Measurements from ENCODE around the gene ATF6.

Gene ATF6

DNA sequence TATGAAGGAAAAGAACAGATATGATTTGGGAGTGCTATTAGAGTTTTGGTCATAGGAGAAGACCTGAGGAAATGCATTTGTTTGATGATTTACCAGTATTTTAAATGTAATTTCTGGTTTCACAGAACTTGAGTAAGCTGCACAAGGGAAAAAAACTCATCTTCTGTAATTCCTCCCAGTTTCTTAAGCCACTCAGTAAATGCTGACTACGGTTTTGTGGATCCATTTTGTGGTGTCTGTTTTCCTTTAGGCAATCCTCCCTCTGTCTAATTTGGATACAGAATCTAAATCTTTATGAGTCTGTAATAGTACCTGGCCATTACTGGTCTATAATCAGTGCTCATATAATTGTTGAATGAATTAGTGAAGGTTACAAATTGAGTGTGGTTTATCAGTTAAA, 185.5 kb downstream of the ATF6 start:
- no peak overlapping the region for H3K4me3 ChIP-seq (ENCODE audit: low read depth, low read length)
- in situ Hi-C loops (cut with HindIII; ENCODE audit: low sequenced_read_pairs), result no loop called here
- DNase-seq (ENCODE audit: low read depth), result no peak
- no peak for TF ChIP-seq CTCF (IDR thresholded peaks at IDR 0.05; ENCODE audit: low read depth, low read length, missing control alignments)

GRCh38 chr1:161952607-161953172, 186.6 kb downstream of the ATF6 start:
- TF ChIP-seq CTCF (IDR thresholded peaks at IDR 0.05; ENCODE audit: low read depth, low read length, missing control alignments), result no peak
- no peak overlapping the region for H3K4me3 ChIP-seq (ENCODE audit: low read depth, low read length)
- in situ Hi-C loops (cut with HindIII; ENCODE audit: low sequenced_read_pairs), result no loop called here
- DNase-seq (ENCODE audit: low read depth), result no peak

GRCh38 chr1:161953256-161953920, 187.3 kb downstream of the ATF6 start:
- no peak overlapping the region for H3K4me3 ChIP-seq (ENCODE audit: low read depth, low read length)
- no peak for DNase-seq (ENCODE audit: low read depth)
- in situ Hi-C loops (cut with HindIII; ENCODE audit: low sequenced_read_pairs), result no loop called here
- no peak for TF ChIP-seq CTCF (IDR thresholded peaks at IDR 0.05; ENCODE audit: low read depth, low read length, missing control alignments)

DNA sequence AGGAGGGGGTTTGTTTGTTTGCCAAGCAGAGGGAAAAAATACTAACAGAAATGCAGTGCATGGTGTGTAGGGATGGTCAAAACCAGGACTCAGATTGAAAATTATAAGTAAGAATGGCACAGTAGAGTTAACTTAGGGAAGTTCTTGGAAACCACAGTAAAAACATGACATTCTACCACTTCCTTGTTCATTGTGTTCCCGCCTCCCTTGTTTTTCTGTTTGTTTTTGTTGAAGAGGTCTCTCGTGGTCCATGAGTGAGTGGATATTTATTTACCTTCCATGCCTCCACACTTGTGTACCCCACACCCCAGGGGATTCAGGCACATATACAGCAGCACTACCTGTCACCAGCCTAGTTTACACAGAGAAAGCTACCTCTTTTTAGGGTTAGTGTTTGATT, 187.9 kb downstream of the ATF6 start:
- H3K4me3 ChIP-seq (ENCODE audit: low read depth, low read length), result no peak overlapping the region
- no peak for DNase-seq (ENCODE audit: low read depth)
- in situ Hi-C loops (cut with HindIII; ENCODE audit: low sequenced_read_pairs), result no loop called here
- no peak for TF ChIP-seq CTCF (IDR thresholded peaks at IDR 0.05; ENCODE audit: low read depth, low read length, missing control alignments)

DNA sequence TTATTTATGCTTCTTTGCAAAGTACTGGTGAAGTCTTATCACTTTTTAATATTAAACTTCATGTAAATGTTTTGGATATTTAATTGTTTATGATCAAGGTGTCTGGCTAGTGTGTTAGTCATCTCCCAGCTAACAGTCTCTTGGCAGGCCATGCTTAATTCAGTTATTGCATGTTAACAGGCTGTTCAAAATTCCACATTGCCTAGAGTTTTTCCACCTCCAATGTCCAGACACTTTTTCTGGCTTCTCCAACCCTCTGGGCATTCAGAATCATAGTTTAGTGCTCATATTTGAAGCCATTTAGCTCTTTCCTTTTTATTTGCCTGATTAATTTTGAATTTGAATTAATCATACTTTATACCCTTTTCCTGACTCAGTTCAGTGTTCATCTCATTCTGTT, 188.3 kb downstream of the ATF6 start:
- DNase-seq (ENCODE audit: low read depth), result no peak
- no peak for TF ChIP-seq CTCF (IDR thresholded peaks at IDR 0.05; ENCODE audit: low read depth, low read length, missing control alignments)
- in situ Hi-C loops (cut with HindIII; ENCODE audit: low sequenced_read_pairs), result no loop called here
- H3K4me3 ChIP-seq (ENCODE audit: low read depth, low read length), result no peak overlapping the region

DNA sequence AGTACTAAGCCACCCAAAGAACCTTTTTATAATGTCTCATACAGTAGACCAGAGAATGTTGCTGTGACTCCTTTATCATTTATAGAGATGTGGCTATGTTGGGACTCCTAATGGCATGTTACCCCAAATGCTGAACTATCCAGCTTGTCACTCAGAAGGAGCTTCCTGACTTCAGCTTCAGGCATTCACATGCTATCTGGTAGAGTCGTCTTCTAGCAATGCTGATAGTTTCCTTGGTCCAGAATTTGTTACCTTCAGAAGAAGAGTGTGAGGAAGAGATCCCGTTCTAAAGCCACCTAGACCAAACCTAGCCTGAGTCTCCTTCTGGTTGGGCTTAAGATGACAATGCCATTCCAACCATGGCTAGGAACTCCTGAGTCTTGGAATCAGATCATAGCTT, 189.5 kb downstream of the ATF6 start:
- H3K4me3 ChIP-seq (ENCODE audit: low read depth, low read length), result no peak overlapping the region
- in situ Hi-C loops (cut with HindIII; ENCODE audit: low sequenced_read_pairs), result no loop called here
- DNase-seq (ENCODE audit: low read depth), result no peak
- TF ChIP-seq CTCF (IDR thresholded peaks at IDR 0.05; ENCODE audit: low read depth, low read length, missing control alignments), result no peak
